B cell (primary cell): Measurements from ENCODE around the gene RBM19. TPM values are rescaled to one million over a fixed set of nuclear protein-coding genes. Genes with fewer than 3 reads are reported as not detected.

Source experiments
- ATAC-seq: fragments of 200-7000 bp; cut with Tn5 transposase; one replicate; pipeline ENCODE4 v1.10.0; 2021; ENCODE audit warnings: low read depth, mild to moderate bottlenecking, moderate number of reproducible peaks, moderate library complexity
- CTCF ChIA-PET: fragments of 350-600 bp; sonication (Branson Sonifier 250); formaldehyde crosslinking; loops from one replicate; lab custom pipeline; 2021; ENCODE audit warnings: antibody characterized with exemption, inconsistent platforms; lab: Charles Lee
- POLR2A ChIA-PET: fragments of 350-600 bp; sonication (Branson Sonifier 250); formaldehyde crosslinking; loops from one replicate; lab custom pipeline; 2021; ENCODE audit warnings: antibody characterized with exemption; lab: Charles Lee
- DNase-seq: peaks from one replicate; pipeline ENCODE4 v3.0.0; 2013
- H2AFZ ChIP-seq: 2 replicates; pipeline ENCODE4 v1.6.1; 2012; ENCODE audit warnings: mild to moderate bottlenecking, low read depth, low read length; ENCODE audit not compliant: insufficient read depth, poor library complexity, severe bottlenecking
- H3K27ac ChIP-seq, 2 donors: 1 replicate in 1 of 2; 2 replicates in 1 of 2; pipeline ENCODE4 v1.5.1; 2012 to 2013; ENCODE audit warnings: low read length in 2 of 2, mild to moderate bottlenecking in 2 of 2, moderate library complexity in 1 of 2
- H3K27me3 ChIP-seq, 4 experiments: fragments of 200-600 bp in 1 of 4; sonication (generic) in 1 of 4; replicated peaks in 1 of 4; 1 replicate in 2 of 4; 2 replicates in 2 of 4; pipeline versions ENCODE4 v1.6.1 to v1.7.0; 2013 to 2016; ENCODE audit warnings: low read length in 3 of 4, mild to moderate bottlenecking in 2 of 4, mixed read lengths in 1 of 4, moderate library complexity in 1 of 4; ENCODE audit not compliant: insufficient read depth in 4 of 4, control insufficient read depth in 3 of 4; ENCODE audit errors: control extremely low read depth in 1 of 4
- H3K36me3 ChIP-seq, 2 experiments: replicated peaks in 1 of 2; 1 replicate in 1 of 2; 2 replicates in 1 of 2; pipeline versions ENCODE4 v1.6.1 to v1.7.1; 2013; ENCODE audit warnings: low read length in 1 of 2; ENCODE audit not compliant: insufficient read depth in 2 of 2, control insufficient read depth in 1 of 2; ENCODE audit errors: control extremely low read depth in 1 of 2, extremely low read depth in 1 of 2
- H3K4me1 ChIP-seq, 2 donors: fragments of 200-600 bp in 1 of 2; sonication (generic) in 1 of 2; 1 replicate in 1 of 2; 2 replicates in 1 of 2; pipeline versions ENCODE4 v1.5.1 to v1.6.1; 2013 to 2017; ENCODE audit warnings: low read length in 2 of 2; ENCODE audit not compliant: control insufficient read depth in 2 of 2, insufficient read depth in 2 of 2
- H3K4me2 ChIP-seq: replicated peaks from 2 replicates; pipeline ENCODE3; 2012; ENCODE audit warnings: mild to moderate bottlenecking, low read depth, low read length; ENCODE audit not compliant: poor library complexity, severe bottlenecking
- H3K4me3 ChIP-seq, 5 experiments: fragments of 200-600 bp in 1 of 5; sonication (generic) in 1 of 5; 1 replicate in 3 of 5; 2 replicates in 2 of 5; pipeline versions ENCODE4 v1.5.1 to v1.7.0; 2011 to 2016; ENCODE audit warnings: low read length in 4 of 5, mild to moderate bottlenecking in 4 of 5, low read depth in 2 of 5, control low read depth in 1 of 5, moderate library complexity in 1 of 5; ENCODE audit not compliant: insufficient read depth in 1 of 5; ENCODE audit errors: control extremely low read depth in 1 of 5, extremely low read depth in 1 of 5
- H3K79me2 ChIP-seq: fragments of 200-600 bp; sonication (generic); one replicate; pipeline ENCODE4 v1.6.0; 2016; ENCODE audit warnings: low read length; ENCODE audit not compliant: control insufficient read depth, insufficient read depth
- H3K9ac ChIP-seq: fragments of 200-600 bp; sonication (generic); 2 replicates; pipeline ENCODE4 v1.6.1; 2017; ENCODE audit warnings: mild to moderate bottlenecking, low read length, moderate library complexity
- H3K9me3 ChIP-seq, 3 donors: one replicate each; pipeline versions ENCODE4 v1.6.1 to v1.7.1; 2013; ENCODE audit warnings: low read length in 2 of 3; ENCODE audit not compliant: control insufficient read depth in 2 of 3, insufficient read depth in 1 of 3; ENCODE audit errors: control extremely low read depth in 1 of 3
- H4K20me1 ChIP-seq: 2 replicates; pipeline ENCODE4 v1.6.0; 2012; ENCODE audit warnings: mild to moderate bottlenecking, low read length; ENCODE audit not compliant: insufficient read depth, control insufficient read depth, poor library complexity, severe bottlenecking
- H3K27ac Mint-ChIP-seq: one replicate; pipeline ENCODE4 v1.8.0; 2021; ENCODE audit warnings: mixed read lengths
- H3K27me3 Mint-ChIP-seq: one replicate; pipeline ENCODE4 v1.8.0; 2021; ENCODE audit warnings: mixed read lengths
- H3K4me1 Mint-ChIP-seq: one replicate; pipeline ENCODE4 v1.8.0; 2021; ENCODE audit warnings: mixed read lengths
- H3K4me3 Mint-ChIP-seq: one replicate; pipeline ENCODE4 v1.8.0; 2021; ENCODE audit warnings: mixed read lengths
- H3K9me3 Mint-ChIP-seq: one replicate; pipeline ENCODE4 v1.8.0; 2022; ENCODE audit warnings: mixed read lengths; ENCODE audit not compliant: insufficient read depth
- EZH2 ChIP-seq: IDR thresholded peaks from 2 replicates; pipeline ENCODE4 v1.6.1; 2012; ENCODE audit warnings: borderline replicate concordance, low read depth, mild to moderate bottlenecking, moderate library complexity, low read length; ENCODE audit not compliant: insufficient read depth, poor library complexity, severe bottlenecking
- WGBS: methylation state at CpG from one replicate; pipeline ENCODE4 v1.1.5; 2013; ENCODE audit warnings: missing lambda C conversion rate; ENCODE audit not compliant: insufficient coverage; 5-methylcytosine and 5-hydroxymethylcytosine counted together
- intact Hi-C: fragments of 100-400 bp; cut with micrococcal nuclease; formaldehyde crosslinking; loops from one replicate; pipeline ENCODE4 v1.10.0; 2022
- polyA plus RNA-seq: library from polyadenylated mRNA; depleted of rRNA; stranded (reverse); fragments of >200 nt; gene quantifications from 2 replicates; pipeline ENCODE4 v1.2.3, GENCODE V29; 2012
- total RNA-seq, 2 donors: library from RNA; stranded (reverse); fragments of 120-200 nt in 1 of 2; gene quantifications; 1 replicate in 1 of 2; 2 replicates in 1 of 2; pipeline versions ENCODE4 v1.2.3 to v1.2.4, GENCODE V29; 2013 to 2022
- TF ChIP-seq, protein P1 (sequence below): fragments of 200-600 bp; IDR thresholded peaks from one replicate; pipeline ENCODE4 v1.8.0; 2022; ENCODE audit warnings: antibody characterized with exemption, mild to moderate bottlenecking

Gene RBM19
- total and polyA plus RNA-seq, 2 donors (not counting 1 experiment from before 2014, with no cell fraction given), result 43.1 to 90.0 TPM

DNA sequence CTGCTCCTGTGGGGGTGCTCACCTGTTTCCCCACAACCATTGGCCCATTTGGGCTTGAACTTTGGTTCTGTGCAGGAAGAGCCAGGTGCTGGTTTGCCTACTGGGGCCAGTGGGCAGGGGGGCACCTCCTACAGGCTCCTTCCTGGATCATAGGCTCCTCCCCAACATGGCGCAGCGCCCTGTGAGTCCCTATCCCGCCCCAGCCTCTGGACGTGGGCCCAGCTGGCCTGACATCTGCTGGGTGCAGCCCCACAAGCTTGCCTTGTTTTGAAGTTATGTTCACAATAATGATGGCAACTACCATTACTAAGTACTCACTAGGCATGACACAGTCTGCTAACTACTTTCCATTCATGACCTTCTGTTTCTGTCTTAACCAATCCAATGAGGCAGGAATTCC is 147.8 kb downstream of the RBM19 start:
- Mint-ChIP-seq H3K4me1 (no peaks in the 10 kb centered on the region), H3K4me3 (no peak overlapping the region), H3K27me3 (no peaks in the 10 kb centered on the region), H3K9me3 (no peaks in the 10 kb centered on the region), H3K27ac (no peak overlapping the region)
- Histone ChIP-seq H3K27ac (no peak overlapping the region), H3K9ac (no peak overlapping the region), H3K79me2 (no peaks in the 10 kb centered on the region), H3K27me3 (no peaks in the 10 kb centered on the region), H4K20me1 (no peaks in the 10 kb centered on the region), H2AFZ (no peak overlapping the region), H3K36me3 (peaks cover 2 to 9% of the 10 kb centered on the region in 2 experiments), H3K4me2 (no peak overlapping the region), H3K9me3 (no peaks in the 10 kb centered on the region), H3K4me1 (no peaks in the 10 kb centered on the region), H3K4me3 (no peak overlapping the region)
- no peak for TF ChIP-seq EZH2
- TF ChIP-seq, protein P1, sequence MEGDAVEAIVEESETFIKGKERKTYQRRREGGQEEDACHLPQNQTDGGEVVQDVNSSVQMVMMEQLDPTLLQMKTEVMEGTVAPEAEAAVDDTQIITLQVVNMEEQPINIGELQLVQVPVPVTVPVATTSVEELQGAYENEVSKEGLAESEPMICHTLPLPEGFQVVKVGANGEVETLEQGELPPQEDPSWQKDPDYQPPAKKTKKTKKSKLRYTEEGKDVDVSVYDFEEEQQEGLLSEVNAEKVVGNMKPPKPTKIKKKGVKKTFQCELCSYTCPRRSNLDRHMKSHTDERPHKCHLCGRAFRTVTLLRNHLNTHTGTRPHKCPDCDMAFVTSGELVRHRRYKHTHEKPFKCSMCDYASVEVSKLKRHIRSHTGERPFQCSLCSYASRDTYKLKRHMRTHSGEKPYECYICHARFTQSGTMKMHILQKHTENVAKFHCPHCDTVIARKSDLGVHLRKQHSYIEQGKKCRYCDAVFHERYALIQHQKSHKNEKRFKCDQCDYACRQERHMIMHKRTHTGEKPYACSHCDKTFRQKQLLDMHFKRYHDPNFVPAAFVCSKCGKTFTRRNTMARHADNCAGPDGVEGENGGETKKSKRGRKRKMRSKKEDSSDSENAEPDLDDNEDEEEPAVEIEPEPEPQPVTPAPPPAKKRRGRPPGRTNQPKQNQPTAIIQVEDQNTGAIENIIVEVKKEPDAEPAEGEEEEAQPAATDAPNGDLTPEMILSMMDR, result no peak
- no peak for DNase-seq
- CTCF ChIA-PET, result no interaction called here
- 95% methylated on average over 4 of the region's 4 CpGs for WGBS
- ATAC-seq, result no peak
- intact Hi-C loops, result no loop called here
- POLR2A ChIA-PET, result no interaction called here

DNA sequence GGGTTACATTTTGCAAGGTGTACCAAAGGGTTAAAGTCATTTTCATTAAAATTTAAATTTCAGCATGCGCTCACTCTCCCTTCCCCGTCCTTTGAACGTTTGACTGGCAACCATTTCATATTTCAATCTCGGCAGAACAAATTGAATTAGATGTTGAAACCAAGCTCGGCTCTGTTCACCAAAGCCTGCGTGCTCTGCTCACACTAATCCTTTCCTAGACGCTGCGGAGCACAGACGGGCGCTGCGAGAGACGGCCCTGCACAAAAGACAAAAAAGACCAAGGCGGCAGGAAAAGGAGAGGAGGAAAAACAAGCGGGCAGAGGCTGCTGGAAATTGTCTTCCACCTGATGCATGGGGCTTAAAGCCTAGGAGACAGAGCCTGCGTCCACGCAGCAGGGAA is 149.3 kb downstream of the RBM19 start:
- H3K4me2 ChIP-seq, result no peak overlapping the region
- no peaks in the 10 kb centered on the region for H3K9me3 Mint-ChIP-seq
- 96% methylated on average over 15 of the region's 16 CpGs for WGBS

More for the DNA sequence above, 149.3 kb downstream of the RBM19 start:
- TF ChIP-seq, protein P1, result no peak
- TF ChIP-seq EZH2, result no peak
- ATAC-seq, result no peak
- intact Hi-C loops, result no loop called here
- Histone ChIP-seq H3K4me1 (no peaks in the 10 kb centered on the region), H3K27ac (no peak overlapping the region), H3K36me3 (peaks cover 0 to under 1% of the 10 kb centered on the region in 2 experiments), H3K9me3 (peaks cover 0 to 9% (median 0%) of the 10 kb centered on the region in 3 donors), H3K9ac (no peak overlapping the region), H3K27me3 (no peaks in the 10 kb centered on the region), H4K20me1 (no peaks in the 10 kb centered on the region), H2AFZ (no peak overlapping the region), H3K79me2 (no peaks in the 10 kb centered on the region), H3K4me3 (no peak overlapping the region)
- Mint-ChIP-seq H3K27me3 (no peaks in the 10 kb centered on the region), H3K4me3 (no peak overlapping the region), H3K27ac (no peak overlapping the region), H3K4me1 (no peaks in the 10 kb centered on the region)
- ChIA-PET POLR2A (no interaction called here), CTCF (no interaction called here)
- no peak for DNase-seq
